IPS-20b (cell line): ENCODE measurements around the gene CDC45.
"Not testable (repeated sequence)": the region's sequence is repeated elsewhere in the genome, so short reads cannot be mapped to it uniquely, and the experiment has no call there.

ENCODE experiments used
- H3K27ac ChIP-seq: one replicate; pipeline ENCODE4 v1.5.1; 2013; ENCODE audit warnings: low read length
- H3K27me3 ChIP-seq: 2 replicates; pipeline ENCODE4 v1.6.1; 2013; ENCODE audit warnings: mild to moderate bottlenecking, low read length, inconsistent platforms; ENCODE audit not compliant: insufficient read depth
- H3K36me3 ChIP-seq: 2 replicates; pipeline ENCODE4 v1.6.1; 2013; ENCODE audit warnings: low read depth, mild to moderate bottlenecking, inconsistent platforms, low read length, moderate library complexity; ENCODE audit not compliant: insufficient read depth
- H3K4me1 ChIP-seq: 2 replicates; pipeline ENCODE4 v1.6.1; 2013; ENCODE audit warnings: mild to moderate bottlenecking, control low read depth, inconsistent platforms, low read length, moderate library complexity; ENCODE audit not compliant: insufficient read depth
- H3K4me3 ChIP-seq: 2 replicates; pipeline ENCODE4 v1.5.1; 2013; ENCODE audit warnings: mild to moderate bottlenecking, low read length, inconsistent platforms
- H3K9ac ChIP-seq: 2 replicates; pipeline ENCODE4 v1.6.1; 2013; ENCODE audit warnings: low read depth, mild to moderate bottlenecking, inconsistent platforms, low read length, moderate library complexity
- H3K9me3 ChIP-seq: 2 replicates; pipeline ENCODE4 v1.6.1; 2013; ENCODE audit warnings: mild to moderate bottlenecking, low read depth, low read length, inconsistent platforms; ENCODE audit not compliant: insufficient read depth

Gene CDC45

DNA sequence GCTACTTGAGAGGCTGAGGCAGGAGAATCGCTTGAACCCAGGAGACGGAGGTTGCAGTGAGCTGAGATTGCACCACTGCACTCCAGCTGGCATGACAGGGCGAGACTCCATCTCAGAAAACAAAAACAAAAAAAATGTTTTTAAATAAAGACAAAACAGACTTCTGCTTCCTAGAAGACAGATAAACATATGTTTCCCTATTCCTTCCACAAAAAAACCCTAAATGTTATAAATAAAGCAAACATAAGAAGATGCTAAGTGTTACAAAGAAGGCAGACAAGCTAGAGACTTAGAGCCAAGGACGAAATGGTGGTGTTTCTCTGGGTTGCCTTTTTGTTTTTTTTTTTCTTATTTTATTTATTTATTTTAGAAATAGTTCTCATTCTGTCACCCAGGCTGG is 50.1 kb downstream of the CDC45 start:
- Histone ChIP-seq H3K9ac (no peak overlapping the region), H3K27ac (no peak overlapping the region), H3K36me3 (no peaks in the 10 kb centered on the region), H3K9me3 (no peaks in the 10 kb centered on the region), H3K27me3 (peaks cover 20% of the 10 kb centered on the region), H3K4me3 (no peak overlapping the region), H3K4me1 (no peaks in the 10 kb centered on the region)

- no peaks in the 10 kb centered on the region for H3K36me3 ChIP-seq
- peaks cover 10% of the 10 kb centered on the region for H3K27me3 ChIP-seq
- no peaks in the 10 kb centered on the region for H3K9me3 ChIP-seq
- H3K4me1 ChIP-seq: no peaks in the 10 kb centered on the region
- no peak overlapping the region for H3K4me3 ChIP-seq
- H3K27ac ChIP-seq: no peak overlapping the region
- H3K9ac ChIP-seq: no peak overlapping the region
Observed at GRCh38 chr22:19530751-19531150, 51.0 kb downstream of the CDC45 start.

- not testable (repeated sequence) for H3K9ac ChIP-seq, H3K36me3 ChIP-seq, H3K27ac ChIP-seq, H3K9me3 ChIP-seq, H3K27me3 ChIP-seq, H3K4me3 ChIP-seq, H3K4me1 ChIP-seq
Observed at GRCh38 chr22:19531327-19531726, 51.6 kb downstream of the CDC45 start.

- H3K27ac ChIP-seq: no peak overlapping the region
- H3K9me3 ChIP-seq: no peaks in the 10 kb centered on the region
- H3K4me3 ChIP-seq: no peak overlapping the region
- no peak overlapping the region for H3K9ac ChIP-seq
- H3K4me1 ChIP-seq: no peaks in the 10 kb centered on the region
- H3K27me3 ChIP-seq: no peaks in the 10 kb centered on the region
- no peaks in the 10 kb centered on the region for H3K36me3 ChIP-seq
Observed at GRCh38 chr22:19533049-19533626, 53.4 kb downstream of the CDC45 start.

- no peak overlapping the region for H3K9ac ChIP-seq
- H3K36me3 ChIP-seq: no peaks in the 10 kb centered on the region
- H3K27ac ChIP-seq: no peak overlapping the region
- no peak overlapping the region for H3K4me3 ChIP-seq
- H3K9me3 ChIP-seq: no peaks in the 10 kb centered on the region
- no peaks in the 10 kb centered on the region for H3K27me3 ChIP-seq
- H3K4me1 ChIP-seq: no peaks in the 10 kb centered on the region
Observed at GRCh38 chr22:19533857-19534256, 54.1 kb downstream of the CDC45 start.

DNA sequence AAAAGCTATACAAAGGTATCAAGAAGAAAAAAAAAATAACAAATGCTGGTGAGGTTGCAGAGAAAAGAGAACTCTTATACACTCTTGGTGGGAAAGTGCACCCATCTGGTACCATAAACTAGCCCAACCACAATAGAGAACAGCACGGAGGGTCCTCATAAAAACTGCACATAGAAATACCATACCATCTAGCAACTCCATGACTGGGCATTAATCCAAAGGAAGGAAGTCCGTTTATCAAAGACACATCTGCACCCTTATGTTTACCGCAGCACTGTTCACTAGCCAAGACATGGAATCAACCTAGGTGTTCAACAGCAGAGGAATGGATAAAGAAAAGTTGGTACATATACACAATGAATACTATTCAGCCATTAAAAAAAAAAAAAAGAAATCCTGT is 55.3 kb downstream of the CDC45 start:
- no peak overlapping the region for H3K4me3 ChIP-seq
- no peaks in the 10 kb centered on the region for H3K27me3 ChIP-seq
- H3K27ac ChIP-seq: no peak overlapping the region
- no peaks in the 10 kb centered on the region for H3K9me3 ChIP-seq
- no peak overlapping the region for H3K9ac ChIP-seq
- H3K36me3 ChIP-seq: no peaks in the 10 kb centered on the region
- no peaks in the 10 kb centered on the region for H3K4me1 ChIP-seq

DNA sequence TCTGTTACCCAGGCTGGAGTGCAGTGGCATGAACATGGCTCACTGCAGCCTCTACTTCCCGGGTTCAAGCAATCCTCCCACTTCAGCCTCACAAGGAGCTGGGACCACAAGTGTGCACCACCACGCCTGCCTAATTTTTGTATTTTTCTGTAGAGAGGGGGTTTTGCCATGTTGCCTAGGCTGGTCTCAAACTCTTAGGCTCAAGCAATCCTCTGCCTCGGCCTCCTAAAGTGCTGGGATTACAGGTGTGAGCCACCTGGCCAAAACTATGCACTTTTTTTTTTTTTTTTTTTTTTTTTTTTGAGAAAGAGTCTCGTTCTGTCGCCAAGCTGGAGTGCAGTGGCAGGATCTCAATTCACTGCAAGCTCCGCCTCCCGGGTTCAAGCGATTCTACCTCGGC is 56.8 kb downstream of the CDC45 start:
- Histone ChIP-seq H3K27ac (no peak overlapping the region), H3K36me3 (no peaks in the 10 kb centered on the region), H3K27me3 (no peaks in the 10 kb centered on the region), H3K4me1 (no peaks in the 10 kb centered on the region), H3K9me3 (no peaks in the 10 kb centered on the region), H3K4me3 (no peak overlapping the region), H3K9ac (no peak overlapping the region)

DNA sequence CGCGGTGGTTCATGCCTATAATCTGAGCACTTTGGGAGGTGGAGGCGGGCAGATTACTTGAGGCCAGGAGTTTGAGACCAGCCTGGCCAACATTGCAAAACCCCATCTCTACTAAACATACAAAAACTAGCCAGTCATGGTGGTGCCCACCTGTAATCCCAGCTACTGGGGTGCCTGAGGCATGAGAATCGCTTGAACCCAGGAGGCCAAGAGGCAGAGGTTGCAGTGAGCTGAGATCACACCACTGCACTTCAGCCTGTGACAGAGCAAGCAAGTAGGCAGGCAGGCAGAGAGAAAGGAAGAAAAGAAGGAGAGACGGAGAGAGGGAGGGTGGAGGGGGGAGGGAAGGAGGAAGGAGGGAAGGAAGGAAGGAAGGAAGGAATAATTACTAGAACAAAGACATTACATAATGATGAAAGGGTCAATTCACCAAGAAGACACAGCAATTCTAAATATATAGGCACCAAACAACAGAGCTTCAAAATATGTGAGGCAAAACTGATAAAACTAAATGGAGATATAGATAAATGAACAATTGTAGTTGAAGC is 58.3 kb downstream of the CDC45 start:
- no peak overlapping the region for H3K4me3 ChIP-seq
- H3K4me1 ChIP-seq: no peaks in the 10 kb centered on the region
- no peaks in the 10 kb centered on the region for H3K9me3 ChIP-seq
- H3K9ac ChIP-seq: no peak overlapping the region
- H3K36me3 ChIP-seq: no peaks in the 10 kb centered on the region
- no peaks in the 10 kb centered on the region for H3K27me3 ChIP-seq
- no peak overlapping the region for H3K27ac ChIP-seq

DNA sequence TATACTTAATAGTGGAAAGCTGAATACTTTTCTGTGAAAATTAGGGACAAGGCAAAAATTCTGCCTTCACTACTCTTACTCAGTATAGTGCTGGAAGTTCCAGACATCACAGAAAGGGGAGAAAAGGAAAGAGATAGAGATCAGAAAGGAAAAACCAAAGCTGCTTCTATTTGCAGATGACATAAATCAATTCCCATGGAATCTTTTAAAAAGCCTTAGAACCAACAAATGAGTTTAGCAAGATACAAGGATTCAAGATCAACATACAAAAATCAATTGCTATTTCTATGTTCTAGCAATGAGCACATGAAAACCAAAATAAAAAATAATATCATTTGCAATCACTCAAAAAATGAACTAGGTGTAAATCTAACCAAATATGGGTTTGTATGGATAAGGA is 60.7 kb downstream of the CDC45 start:
- H3K36me3 ChIP-seq: no peaks in the 10 kb centered on the region
- no peaks in the 10 kb centered on the region for H3K27me3 ChIP-seq
- no peak overlapping the region for H3K9ac ChIP-seq
- no peak overlapping the region for H3K27ac ChIP-seq
- no peak overlapping the region for H3K4me3 ChIP-seq
- no peaks in the 10 kb centered on the region for H3K9me3 ChIP-seq
- no peaks in the 10 kb centered on the region for H3K4me1 ChIP-seq

DNA sequence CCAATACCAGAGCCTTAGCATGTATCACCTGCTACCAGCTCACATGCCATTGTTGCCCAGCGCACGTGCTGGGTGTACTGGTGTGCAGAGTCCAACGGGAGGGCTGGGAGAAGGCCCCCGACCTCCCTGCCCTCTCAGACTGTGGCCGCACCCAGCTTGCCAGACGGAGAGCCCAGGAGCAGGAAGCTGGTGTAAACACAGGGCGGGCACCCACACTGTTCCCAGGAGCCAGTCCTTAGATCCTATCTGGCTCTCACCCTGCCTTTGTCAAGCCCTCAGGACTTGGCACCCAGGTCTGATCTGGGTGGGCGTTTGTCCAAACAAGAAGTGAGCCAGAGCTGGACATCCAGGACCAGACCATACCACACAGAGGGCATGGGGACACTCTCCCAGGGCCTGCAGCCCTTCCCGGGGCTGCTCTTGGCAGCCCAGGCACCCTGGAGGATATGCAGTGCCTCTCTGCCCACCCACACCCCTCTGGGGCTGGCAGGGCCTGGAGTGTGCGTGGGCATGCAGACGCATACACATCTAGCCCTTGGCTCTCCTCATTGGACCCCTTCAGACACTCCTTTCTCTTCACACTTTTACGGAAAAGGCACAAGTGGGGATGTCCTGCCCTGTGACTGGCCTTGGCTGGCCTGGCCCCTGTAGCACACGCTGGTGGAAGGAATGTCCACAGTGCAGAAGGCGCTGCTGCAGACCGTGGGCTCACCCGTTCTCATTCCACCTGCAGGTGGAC is 64.4 kb downstream of the CDC45 start:
- Histone ChIP-seq H3K27me3 (no peaks in the 10 kb centered on the region), H3K9me3 (no peaks in the 10 kb centered on the region), H3K9ac (no peak overlapping the region), H3K27ac (no peak overlapping the region), H3K4me1 (no peaks in the 10 kb centered on the region), H3K36me3 (no peaks in the 10 kb centered on the region), H3K4me3 (no peak overlapping the region)

GRCh38 chr22:19545935-19546207 is 66.2 kb downstream of the CDC45 start:
- Histone ChIP-seq H3K4me1 (no peaks in the 10 kb centered on the region), H3K27me3 (no peaks in the 10 kb centered on the region), H3K9ac (no peak overlapping the region), H3K36me3 (no peaks in the 10 kb centered on the region), H3K4me3 (no peak overlapping the region), H3K9me3 (no peaks in the 10 kb centered on the region), H3K27ac (no peak overlapping the region)

- Histone ChIP-seq H3K27ac (no peak overlapping the region), H3K27me3 (no peaks in the 10 kb centered on the region), H3K36me3 (no peaks in the 10 kb centered on the region), H3K4me3 (no peak overlapping the region), H3K9me3 (no peaks in the 10 kb centered on the region), H3K9ac (no peak overlapping the region), H3K4me1 (no peaks in the 10 kb centered on the region)
Observed at GRCh38 chr22:19546680-19547079, 67.0 kb downstream of the CDC45 start.
